HG03045 (cell line): ENCODE measurements around the gene RASA3.
"Not testable (repeated sequence)": the region's sequence is repeated elsewhere in the genome, so short reads cannot be mapped to it uniquely, and the experiment has no call there.

ENCODE experiments used
- ATAC-seq: cut with Tn5 transposase; IDR thresholded peaks from one replicate; pipeline ENCODE4 v1.9.1; 2021; ENCODE audit warnings: mild to moderate bottlenecking, moderate library complexity; ENCODE audit not compliant: unreplicated experiment

RASA3 gene

GRCh38 chr13:114143806-114144605 is 11.6 kb upstream of the RASA3 start:
- ATAC-seq = no peak

GRCh38 chr13:114142640-114143490 is 10.4 kb upstream of the RASA3 start:
- no peak for ATAC-seq

DNA sequence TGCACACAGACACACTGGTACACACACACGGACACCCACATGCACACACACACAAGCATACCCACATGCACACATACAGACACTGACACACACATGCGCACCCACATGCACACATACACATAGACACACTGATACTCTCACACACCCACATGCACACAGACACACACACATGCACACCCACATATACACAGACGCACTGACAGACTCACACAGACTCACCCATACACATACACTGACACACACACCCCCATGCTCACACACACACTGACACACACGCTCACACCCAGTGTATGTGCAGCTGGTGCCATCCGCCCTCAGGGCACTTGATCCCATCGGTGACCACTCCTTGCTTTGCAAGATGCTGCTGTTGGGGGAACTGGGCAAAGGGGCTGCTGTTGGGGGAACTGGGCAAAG is 9.7 kb upstream of the RASA3 start:
- ATAC-seq = no peak

GRCh38 chr13:114141261-114141996 is 9.0 kb upstream of the RASA3 start:
- no peak for ATAC-seq

DNA sequence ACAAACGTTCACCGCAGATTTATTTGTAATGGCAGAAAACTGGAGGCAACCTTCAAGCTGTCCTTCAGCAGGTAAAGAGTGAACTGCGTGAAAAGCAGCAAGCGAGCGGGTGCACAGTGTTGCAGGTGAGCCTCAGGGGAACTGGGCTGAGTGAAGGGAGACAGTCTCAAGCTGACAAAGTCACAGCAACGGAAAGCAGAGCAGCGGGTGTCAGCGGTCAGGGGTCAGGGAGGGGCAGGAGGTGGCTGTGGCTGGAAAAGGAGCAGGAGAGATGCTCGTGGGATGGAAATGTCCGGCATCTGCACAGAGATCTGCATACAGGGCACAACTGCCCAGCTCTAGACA is 8.5 kb upstream of the RASA3 start:
- ATAC-seq = no peak

- ATAC-seq = no peak
These were observed 7.9 kb upstream of the RASA3 start for GRCh38 chr13:114140131-114140905.

DNA sequence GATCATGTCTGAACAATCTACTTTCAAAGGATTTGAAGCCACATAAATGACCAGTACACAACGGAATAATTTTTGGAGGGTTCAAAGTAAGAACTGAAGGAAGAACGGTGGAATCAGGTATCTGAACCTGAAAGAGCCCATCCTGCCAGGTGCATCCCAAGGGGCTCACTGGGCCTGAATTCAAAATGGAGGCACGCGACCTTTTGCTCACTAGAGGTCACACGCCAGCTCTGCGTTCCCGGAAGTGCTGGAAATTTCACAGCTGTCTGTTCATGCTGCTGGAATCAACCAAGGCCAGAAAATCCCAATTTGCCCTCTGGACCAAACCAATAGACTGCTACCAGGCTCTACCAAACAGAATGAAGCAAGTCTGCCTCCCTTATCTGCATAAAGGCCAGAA is 4.2 kb upstream of the RASA3 start:
- ATAC-seq = no peak

DNA sequence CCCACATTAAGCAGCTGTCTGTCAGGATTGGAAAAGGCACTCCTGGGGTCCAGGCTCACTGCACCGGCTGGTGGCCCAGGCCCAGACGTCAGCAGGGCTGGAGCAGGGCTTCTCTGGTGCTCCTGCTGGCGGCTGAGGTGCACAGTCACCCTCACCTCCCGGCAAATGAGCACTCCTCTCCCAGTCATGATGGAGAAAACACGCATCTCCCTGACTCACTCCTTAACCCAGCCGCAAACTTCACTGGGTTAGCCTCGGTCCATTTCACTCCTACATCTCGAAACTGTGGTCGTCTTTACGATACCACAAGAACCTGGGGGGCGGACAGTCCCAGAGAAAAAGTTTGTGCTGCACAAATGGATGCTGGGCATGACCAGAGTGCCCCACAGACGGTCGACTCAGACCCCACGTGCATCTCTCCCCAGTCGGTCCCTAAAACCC is 3.3 kb upstream of the RASA3 start:
- ATAC-seq = no peak

- no peak for ATAC-seq
These were observed 2.7 kb upstream of the RASA3 start for GRCh38 chr13:114134944-114135610.

DNA sequence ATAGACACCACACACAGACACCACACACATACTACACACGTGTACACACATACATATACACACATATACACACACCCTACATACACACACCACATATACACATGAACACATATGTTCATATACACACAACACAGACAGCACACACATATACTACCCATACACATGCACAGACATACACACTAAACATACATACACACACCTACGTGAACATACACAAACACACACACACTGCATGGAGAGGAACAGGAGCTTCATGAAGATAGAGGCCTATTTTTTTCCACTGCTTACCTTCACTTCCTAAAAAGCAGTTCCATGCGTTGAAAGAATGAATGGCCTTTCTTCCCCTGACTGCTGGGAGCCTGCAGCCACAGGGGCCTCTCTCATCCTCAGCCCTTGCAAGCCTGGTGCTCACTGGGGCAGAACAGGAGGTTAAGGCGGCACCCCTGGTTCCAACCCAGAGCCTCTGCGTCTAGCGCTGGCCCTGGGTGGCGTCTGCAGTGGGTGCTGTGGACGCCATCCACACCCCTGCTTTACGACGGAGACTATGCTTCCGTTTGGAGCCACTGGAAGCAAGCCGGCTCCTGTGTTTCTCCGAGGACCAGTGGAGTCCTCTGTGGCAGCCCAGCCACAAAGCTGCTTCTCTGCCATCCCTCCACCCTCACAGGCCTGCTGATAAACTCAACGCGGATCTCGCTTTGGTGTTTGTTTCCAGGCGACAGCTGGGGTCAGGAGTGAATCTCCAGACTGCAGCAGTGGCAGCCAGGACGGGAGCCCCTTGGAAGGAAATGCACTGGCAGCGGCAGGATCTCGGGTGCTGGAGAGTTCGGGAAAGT is 1.9 kb upstream of the RASA3 start:
- no peak for ATAC-seq

DNA sequence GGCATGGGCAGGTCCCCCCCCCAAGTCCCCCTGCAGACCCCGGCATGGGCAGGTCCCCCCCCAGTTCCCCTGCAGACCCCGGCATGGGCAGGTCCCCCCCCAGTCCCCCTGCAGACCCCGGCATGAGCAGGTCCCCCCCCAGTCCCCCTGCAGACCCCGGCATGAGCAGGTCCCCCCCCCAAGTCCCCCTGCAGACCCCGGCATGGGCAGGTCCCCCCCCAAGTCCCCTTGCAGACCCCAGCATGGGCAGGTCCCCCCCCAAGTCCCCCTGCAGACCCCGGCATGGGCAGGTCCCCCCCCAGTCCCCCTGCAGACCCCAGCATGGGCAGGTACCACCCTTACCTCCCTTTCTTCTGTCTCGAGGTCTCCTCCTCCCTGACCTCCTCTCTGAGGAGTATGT is 1.1 kb upstream of the RASA3 start:
- ATAC-seq = not testable (repeated sequence)

- not testable (repeated sequence) for ATAC-seq
These were observed 703 bp upstream of the RASA3 start for GRCh38 chr13:114133126-114133525.

DNA sequence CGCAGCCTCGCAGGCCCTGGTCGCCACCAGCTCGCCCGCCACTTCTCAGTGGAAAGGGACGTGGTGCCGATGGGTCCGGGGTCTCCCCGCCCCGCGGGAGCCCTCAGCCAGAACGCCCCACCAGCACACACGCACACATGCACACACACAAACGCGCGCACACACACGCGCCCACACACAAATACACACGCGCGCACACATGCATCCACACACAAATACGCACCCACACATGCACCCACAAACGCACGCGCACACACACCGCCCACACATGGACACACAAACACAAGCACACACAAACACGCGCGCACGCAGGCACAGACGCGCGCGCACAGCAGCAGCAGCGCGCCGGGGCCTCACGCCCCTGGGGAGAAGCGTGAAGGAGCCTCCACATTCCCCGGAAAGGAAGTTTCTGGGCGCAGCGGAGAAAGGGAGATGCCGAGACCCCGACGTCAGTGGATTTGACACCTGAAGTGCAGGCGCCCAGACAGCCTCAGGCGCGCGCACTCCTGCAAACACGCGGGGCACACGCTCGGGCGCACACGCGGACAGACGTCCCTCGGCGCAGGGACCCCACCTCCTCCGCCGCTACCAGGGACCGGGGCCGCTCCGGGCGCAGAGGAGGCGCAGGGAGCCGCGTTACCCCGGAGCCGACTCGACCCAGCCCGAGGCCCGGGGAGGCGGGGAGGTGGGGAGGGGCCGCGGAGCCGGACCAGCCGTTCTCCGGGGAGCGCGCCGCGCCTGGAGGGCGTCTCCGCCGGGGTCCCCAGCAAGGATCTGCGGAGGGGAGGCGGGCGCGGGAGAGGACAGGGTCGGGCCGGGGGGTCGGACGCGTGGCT is 622 bp downstream of the RASA3 start:
- ATAC-seq = peak; percentile 16

DNA sequence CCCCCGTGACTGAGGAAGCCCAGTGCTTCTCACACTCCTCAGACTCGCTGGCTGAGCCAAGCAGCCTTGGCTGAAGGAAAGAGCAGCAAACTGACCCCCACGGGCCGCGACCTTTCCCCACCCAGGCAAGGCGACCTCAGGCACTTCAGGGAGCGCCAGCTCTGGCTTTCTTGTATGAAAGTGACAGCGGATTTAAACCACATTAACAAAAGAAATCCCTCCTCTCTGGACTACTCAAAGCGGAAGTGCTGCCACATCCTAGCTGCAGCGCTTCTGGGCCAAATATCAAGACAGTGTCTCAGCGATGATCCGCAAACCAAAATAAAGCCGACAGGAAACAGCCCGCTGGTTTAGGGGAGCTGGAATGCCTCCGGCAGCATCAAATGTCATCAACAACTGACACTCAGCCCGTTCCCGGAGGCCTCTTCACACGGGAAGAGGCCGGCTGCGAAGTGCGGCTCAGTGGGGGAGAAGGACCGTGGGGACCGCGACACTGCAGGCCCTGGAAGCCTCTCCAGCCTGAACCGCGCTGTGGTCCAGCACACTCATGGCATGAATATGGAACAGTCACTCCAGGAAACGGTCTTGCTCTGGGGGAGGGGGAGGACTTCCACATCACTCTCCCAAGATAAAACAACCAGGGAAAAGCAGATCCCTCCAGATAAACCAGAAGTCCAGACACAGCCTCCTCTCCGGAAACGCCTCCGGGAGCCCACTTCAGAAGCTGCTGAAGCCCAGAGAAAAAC is 1.4 kb downstream of the RASA3 start:
- no peak for ATAC-seq

- ATAC-seq = no peak
These were observed 2.1 kb downstream of the RASA3 start for GRCh38 chr13:114130131-114130836.

GRCh38 chr13:114129649-114130062 is 2.8 kb downstream of the RASA3 start:
- no peak for ATAC-seq
